ENCODE data around the gene AQP10.
A peak's percentile ranks its signal among the peaks of the same experiment; 100 is the strongest.

AQP10 gene

DNA sequence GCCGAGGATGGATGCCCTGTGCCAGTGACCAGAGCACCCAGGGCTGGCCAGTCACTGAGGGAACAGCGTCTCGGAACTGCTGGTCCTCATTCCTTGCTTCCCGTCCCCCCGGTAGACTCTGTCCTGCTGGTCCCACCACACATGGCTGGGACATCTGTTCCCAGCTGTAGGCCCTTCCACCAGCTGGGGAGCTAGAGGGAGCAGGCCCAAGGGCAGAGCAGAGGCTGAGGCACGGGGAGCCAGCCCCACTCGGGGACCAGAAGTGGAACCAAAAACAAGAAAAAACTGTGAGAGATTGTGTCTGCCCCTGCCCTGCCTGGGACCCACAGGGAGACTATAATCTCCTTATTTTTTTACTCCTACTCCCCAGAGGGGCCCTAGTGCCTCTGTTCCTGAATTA lies 28.2 kb downstream of the AQP10 start:
- no peak for DNase-seq (ENCODE audit: low read depth)
- H3K4me3 ChIP-seq (ENCODE audit: low read depth, low read length), result no peak overlapping the region
- TF ChIP-seq, protein P1, sequence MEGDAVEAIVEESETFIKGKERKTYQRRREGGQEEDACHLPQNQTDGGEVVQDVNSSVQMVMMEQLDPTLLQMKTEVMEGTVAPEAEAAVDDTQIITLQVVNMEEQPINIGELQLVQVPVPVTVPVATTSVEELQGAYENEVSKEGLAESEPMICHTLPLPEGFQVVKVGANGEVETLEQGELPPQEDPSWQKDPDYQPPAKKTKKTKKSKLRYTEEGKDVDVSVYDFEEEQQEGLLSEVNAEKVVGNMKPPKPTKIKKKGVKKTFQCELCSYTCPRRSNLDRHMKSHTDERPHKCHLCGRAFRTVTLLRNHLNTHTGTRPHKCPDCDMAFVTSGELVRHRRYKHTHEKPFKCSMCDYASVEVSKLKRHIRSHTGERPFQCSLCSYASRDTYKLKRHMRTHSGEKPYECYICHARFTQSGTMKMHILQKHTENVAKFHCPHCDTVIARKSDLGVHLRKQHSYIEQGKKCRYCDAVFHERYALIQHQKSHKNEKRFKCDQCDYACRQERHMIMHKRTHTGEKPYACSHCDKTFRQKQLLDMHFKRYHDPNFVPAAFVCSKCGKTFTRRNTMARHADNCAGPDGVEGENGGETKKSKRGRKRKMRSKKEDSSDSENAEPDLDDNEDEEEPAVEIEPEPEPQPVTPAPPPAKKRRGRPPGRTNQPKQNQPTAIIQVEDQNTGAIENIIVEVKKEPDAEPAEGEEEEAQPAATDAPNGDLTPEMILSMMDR (IDR thresholded peaks at IDR 0.05; ENCODE audit: control insufficient read depth, extremely low read depth, insufficient read depth), result no peak

DNA sequence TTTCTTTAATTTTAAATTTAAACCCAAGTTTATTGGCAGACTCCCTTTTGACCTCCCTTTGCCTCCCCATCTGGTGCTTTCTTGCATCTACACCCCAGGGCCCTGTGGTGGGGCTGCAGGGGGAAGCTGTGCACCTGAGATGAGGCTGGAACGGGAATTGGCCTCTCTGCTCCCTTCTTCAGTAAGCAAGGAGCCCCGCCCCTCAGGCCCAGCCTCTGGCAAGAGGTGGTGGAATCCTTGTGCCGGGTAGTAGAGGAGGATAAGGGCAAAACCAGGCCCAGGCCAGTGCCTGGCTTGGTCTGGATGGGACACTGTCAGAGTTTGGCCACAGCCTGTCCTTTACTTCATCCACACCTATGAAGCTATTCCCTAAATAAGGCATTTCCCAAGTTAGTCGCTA lies 29.5 kb downstream of the AQP10 start:
- no peak for DNase-seq (ENCODE audit: low read depth)
- TF ChIP-seq, protein P1 (IDR thresholded peaks at IDR 0.05; ENCODE audit: control insufficient read depth, extremely low read depth, insufficient read depth), result no peak
- no peak overlapping the region for H3K4me3 ChIP-seq (ENCODE audit: low read depth, low read length)

- DNase-seq (ENCODE audit: low read depth), result peak; percentile 92
- TF ChIP-seq, protein P1 (IDR thresholded peaks at IDR 0.05; ENCODE audit: control insufficient read depth, extremely low read depth, insufficient read depth), result no peak
- peak overlapping the region; percentile 3; the same call in 1 of the 2 replicates for H3K4me3 ChIP-seq (ENCODE audit: low read depth, low read length)
These were observed 30.6 kb downstream of the AQP10 start for GRCh38 chr1:154351363-154352068.

DNA sequence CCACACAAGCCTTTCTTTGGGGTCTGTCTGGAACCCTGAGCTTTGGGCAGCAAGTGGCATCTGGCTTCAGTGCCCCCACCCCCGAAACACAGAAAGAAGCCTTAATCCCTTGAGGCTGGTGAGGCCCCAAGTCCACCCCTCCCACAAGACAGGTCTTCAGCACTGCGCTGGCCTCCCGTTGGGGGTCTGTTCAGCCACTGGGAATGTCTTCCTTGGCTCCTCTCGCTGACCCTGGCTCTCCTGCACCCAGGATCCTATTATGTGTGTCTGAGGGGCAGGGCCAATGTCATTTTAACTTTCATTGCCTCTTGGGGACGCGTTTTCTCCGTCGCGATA lies 31.3 kb downstream of the AQP10 start:
- no peak for DNase-seq (ENCODE audit: low read depth)
- TF ChIP-seq, protein P1 (IDR thresholded peaks at IDR 0.05; ENCODE audit: control insufficient read depth, extremely low read depth, insufficient read depth), result no peak
- H3K4me3 ChIP-seq (ENCODE audit: low read depth, low read length), result no peak overlapping the region

- DNase-seq (ENCODE audit: low read depth), result no peak
- no peak overlapping the region for H3K4me3 ChIP-seq (ENCODE audit: low read depth, low read length)
- TF ChIP-seq, protein P1 (IDR thresholded peaks at IDR 0.05; ENCODE audit: control insufficient read depth, extremely low read depth, insufficient read depth), result no peak
These were observed 31.9 kb downstream of the AQP10 start for GRCh38 chr1:154352581-154353459.

DNA sequence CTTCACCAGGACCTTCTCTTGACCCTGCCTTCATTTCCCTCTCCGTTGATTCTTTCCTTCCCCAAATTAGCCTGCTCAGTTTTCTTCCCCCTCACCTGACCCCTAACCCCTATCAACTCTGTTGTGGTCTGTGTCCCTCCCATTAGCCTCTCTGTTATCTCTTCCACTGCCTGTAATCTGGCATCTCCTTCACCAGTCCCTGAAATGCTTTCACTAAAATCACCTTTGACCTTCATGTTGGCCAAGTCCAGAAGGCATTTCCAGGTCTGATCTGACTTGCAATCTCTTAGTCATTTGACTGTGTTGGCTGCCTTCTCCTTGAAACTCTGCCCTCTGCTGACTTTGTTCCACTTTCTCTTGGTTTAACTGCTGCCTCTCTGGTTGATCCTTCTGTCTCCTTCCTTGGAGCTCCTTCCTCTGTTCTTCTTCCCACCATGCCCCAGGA lies 32.6 kb downstream of the AQP10 start:
- DNase-seq (ENCODE audit: low read depth), result no peak
- H3K4me3 ChIP-seq (ENCODE audit: low read depth, low read length), result no peak overlapping the region
- TF ChIP-seq, protein P1 (IDR thresholded peaks at IDR 0.05; ENCODE audit: control insufficient read depth, extremely low read depth, insufficient read depth), result peak; percentile 29

All from LNCaP clone FGC (cell line).